GM12872 (cell line): Measurements from ENCODE around the gene SHROOM1.

Source experiments
- CTCF ChIP-seq: IDR thresholded peaks from 3 replicates; pipeline ENCODE4 v1.5.1; 2011; ENCODE audit warnings: low read depth, mild to moderate bottlenecking, low read length, moderate library complexity; ENCODE audit not compliant: insufficient read depth

Gene SHROOM1

GRCh38 chr5:132860742-132861141 lies 30.3 kb upstream of the SHROOM1 start:
- TF ChIP-seq CTCF = no peak

GRCh38 chr5:132859889-132860437 lies 29.5 kb upstream of the SHROOM1 start:
- TF ChIP-seq CTCF = no peak

- no peak for TF ChIP-seq CTCF
Measured at GRCh38 chr5:132856011-132856410, 25.6 kb upstream of the SHROOM1 start.

- TF ChIP-seq CTCF = no peak
Measured at GRCh38 chr5:132854301-132854700, 23.9 kb upstream of the SHROOM1 start.

- no peak for TF ChIP-seq CTCF
Measured at GRCh38 chr5:132853790-132854189, 23.3 kb upstream of the SHROOM1 start.

GRCh38 chr5:132853323-132853722 lies 22.9 kb upstream of the SHROOM1 start:
- TF ChIP-seq CTCF = no peak

GRCh38 chr5:132850066-132850465 lies 19.6 kb upstream of the SHROOM1 start:
- no peak for TF ChIP-seq CTCF
